Smooth muscle cell of the umbilical artery (primary cell): ENCODE data around the gene DCBLD2. TPM values are rescaled to one million over a fixed set of nuclear protein-coding genes. Genes with fewer than 3 reads are reported as not detected.

Source experiments
- total RNA-seq: library from RNA; depleted of rRNA; stranded (reverse); fragments of >200 nt; gene quantifications from 2 replicates; pipeline ENCODE4 v1.2.3, GENCODE V29; 2014

DCBLD2 gene, protein sequence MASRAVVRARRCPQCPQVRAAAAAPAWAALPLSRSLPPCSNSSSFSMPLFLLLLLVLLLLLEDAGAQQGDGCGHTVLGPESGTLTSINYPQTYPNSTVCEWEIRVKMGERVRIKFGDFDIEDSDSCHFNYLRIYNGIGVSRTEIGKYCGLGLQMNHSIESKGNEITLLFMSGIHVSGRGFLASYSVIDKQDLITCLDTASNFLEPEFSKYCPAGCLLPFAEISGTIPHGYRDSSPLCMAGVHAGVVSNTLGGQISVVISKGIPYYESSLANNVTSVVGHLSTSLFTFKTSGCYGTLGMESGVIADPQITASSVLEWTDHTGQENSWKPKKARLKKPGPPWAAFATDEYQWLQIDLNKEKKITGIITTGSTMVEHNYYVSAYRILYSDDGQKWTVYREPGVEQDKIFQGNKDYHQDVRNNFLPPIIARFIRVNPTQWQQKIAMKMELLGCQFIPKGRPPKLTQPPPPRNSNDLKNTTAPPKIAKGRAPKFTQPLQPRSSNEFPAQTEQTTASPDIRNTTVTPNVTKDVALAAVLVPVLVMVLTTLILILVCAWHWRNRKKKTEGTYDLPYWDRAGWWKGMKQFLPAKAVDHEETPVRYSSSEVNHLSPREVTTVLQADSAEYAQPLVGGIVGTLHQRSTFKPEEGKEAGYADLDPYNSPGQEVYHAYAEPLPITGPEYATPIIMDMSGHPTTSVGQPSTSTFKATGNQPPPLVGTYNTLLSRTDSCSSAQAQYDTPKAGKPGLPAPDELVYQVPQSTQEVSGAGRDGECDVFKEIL
- total RNA-seq, result 216 and 1,178 TPM in 2 replicates

DNA sequence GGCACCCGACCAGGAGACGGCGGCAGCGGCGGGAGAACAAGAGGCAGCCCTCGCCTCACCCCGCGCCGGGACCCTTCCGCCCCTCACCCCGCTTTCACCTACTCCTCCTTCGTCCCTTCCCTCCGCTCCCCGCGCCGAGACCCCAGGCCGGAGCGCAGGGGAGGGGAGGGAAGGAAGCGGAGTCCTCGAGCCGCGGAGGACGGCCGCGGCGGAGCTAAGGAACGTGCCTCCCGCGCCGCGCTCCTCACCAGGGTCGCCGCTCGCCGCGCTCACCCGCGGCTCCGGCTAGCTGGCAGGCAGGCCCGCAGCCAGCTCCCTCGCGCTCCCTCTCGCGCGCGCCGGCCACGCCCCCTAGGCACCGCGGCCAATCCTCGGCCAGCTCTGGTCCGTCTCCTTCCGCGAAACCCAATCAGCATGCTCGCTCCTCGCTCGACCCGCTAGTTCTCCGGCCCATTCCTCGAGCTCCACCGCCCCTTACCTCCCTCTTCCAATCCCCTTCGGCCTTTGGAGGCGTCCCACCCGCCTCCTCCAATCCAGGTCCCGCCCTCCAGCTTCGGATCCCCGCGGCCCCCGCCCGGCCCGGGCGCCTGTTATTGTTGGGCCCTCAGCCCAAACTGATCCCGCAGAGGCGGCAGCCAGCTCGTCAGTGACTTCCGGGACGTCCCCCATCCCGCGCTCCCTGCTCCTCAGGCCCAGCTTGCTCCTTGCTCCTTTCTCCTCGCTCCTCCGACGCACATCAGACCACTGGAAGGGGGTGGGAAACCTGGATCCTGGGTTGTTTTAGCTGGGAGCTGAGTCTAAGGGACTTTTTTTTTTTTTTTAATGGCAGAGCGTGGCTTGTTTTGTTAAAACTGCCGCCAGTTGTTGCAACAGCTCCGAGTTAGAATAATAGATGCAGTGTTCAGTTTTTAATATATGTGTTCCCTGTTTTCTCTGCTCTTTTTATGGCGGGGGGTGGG, at the start of gene DCBLD2:
TSS of gene DCBLD2 (minus strand) at position 304 of the 959 bp plus-strand sequence. CDS start 369 bp downstream, outside the sequence.

GRCh38 chr3:98763076-98763475, 138.4 kb downstream of the DCBLD2 start, which contains the start of gene ST3GAL6:
ST3GAL6 (plus strand) TSS chr3:98763340; CDS start chr3:98768441, 5,101 bp downstream.

Other genes with a start within 250 kb of the DCBLD2 start
- 14.3 and 25.8 TPM in 2 replicates for gene ST3GAL6, start 138.4 kb downstream of the DCBLD2 start, total RNA-seq